Neural cell (in vitro differentiated cells): ENCODE data around the gene C16orf90.

Experiments
- CTCF ChIP-seq: fragments of 450-650 bp; IDR thresholded peaks from 2 replicates; pipeline ENCODE4 v1.5.1; 2014; ENCODE audit warnings: antibody characterized with exemption, mild to moderate bottlenecking, moderate library complexity; ENCODE audit not compliant: poor library complexity, severe bottlenecking
- EP300 ChIP-seq: fragments of 450-650 bp; conservative IDR thresholded peaks from 2 replicates; pipeline ENCODE4 v1.6.1; 2014; ENCODE audit warnings: antibody characterized with exemption, mild to moderate bottlenecking, moderate library complexity; ENCODE audit not compliant: poor library complexity, severe bottlenecking
- EZH2 ChIP-seq: fragments of 200-600, 300-800 bp; shearing (Covaris generic), sonication (generic); IDR thresholded peaks from 2 replicates; pipeline ENCODE4 v1.6.1; 2014; ENCODE audit warnings: antibody characterized with exemption, low read length, borderline replicate concordance, mild to moderate bottlenecking; ENCODE audit not compliant: insufficient read depth, poor library complexity, severe bottlenecking
- MXI1 ChIP-seq: fragments of 450-650 bp; conservative IDR thresholded peaks from 2 replicates; pipeline ENCODE4 v1.6.1; 2014; ENCODE audit warnings: antibody characterized with exemption, mild to moderate bottlenecking; ENCODE audit not compliant: poor library complexity, severe bottlenecking
- POLR2AphosphoS5 ChIP-seq: IDR thresholded peaks from 2 replicates; pipeline ENCODE4 v1.6.1; 2012
- RAD21 ChIP-seq: fragments of 450-650 bp; conservative IDR thresholded peaks from 2 replicates; pipeline ENCODE4 v1.6.1; 2014; ENCODE audit warnings: antibody characterized with exemption, mild to moderate bottlenecking, moderate library complexity
- REST ChIP-seq: IDR thresholded peaks from 2 replicates; pipeline ENCODE4 v1.6.1; 2012; ENCODE audit warnings: borderline replicate concordance
- SMC3 ChIP-seq: fragments of 450-650 bp; conservative IDR thresholded peaks from 2 replicates; pipeline ENCODE4 v1.6.1; 2014; ENCODE audit warnings: antibody characterized with exemption, mild to moderate bottlenecking, moderate library complexity; ENCODE audit not compliant: poor library complexity
- TAF1 ChIP-seq: IDR thresholded peaks from 2 replicates; pipeline ENCODE4 v1.6.1; 2012; ENCODE audit warnings: low read depth

GRCh38 chr16:3469736-3470135, 25.6 kb downstream of the C16orf90 start:
- TF ChIP-seq CTCF (no peak), TAF1 (no peak), EZH2 (no peak), RAD21 (no peak), POLR2AphosphoS5 (no peak), MXI1 (no peak), EP300 (no peak), SMC3 (no peak), REST (no peak)
